ENCODE results near the gene DYDC1.
"Not testable (repeated sequence)": the region's sequence is repeated elsewhere in the genome, so short reads cannot be mapped to it uniquely, and the experiment has no call there.

The DYDC1 gene

DNA sequence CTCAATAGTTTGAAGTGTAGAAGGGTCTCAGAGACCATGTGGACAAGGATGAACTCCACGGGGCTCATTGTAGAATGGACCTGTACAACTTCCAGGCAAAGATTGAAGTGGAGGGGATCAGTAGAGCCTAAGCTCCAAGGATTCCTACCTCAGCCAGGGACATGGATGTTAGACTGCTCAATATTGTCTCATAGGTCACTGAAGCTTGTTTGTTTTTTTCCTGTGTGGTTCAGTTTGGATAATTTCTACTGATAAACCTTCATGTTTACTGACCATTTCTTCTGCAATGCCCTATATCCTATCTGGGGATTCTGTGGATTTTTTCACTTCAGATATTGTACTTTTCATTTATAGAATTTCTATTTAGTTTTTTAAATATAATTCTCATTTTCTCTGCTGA lies 9.0 kb upstream of the DYDC1 start:
- Histone ChIP-seq H3K36me3 (ENCODE audit: low read length) (no peaks in the 10 kb centered on the region), H3K4me2 (ENCODE audit: low read depth, low read length, poor library complexity, severe bottlenecking) (no peak overlapping the region), H3F3A (ENCODE audit: insufficient read depth) (no peaks in the 10 kb centered on the region), H3K9me2 (replicated peaks; ENCODE audit: insufficient read depth, low read length) (no peaks in the 10 kb centered on the region), H2AFZ (ENCODE audit: low read depth, low read length, severe bottlenecking) (no peak overlapping the region), H4K20me1 (ENCODE audit: low read depth, low read length) (no peaks in the 10 kb centered on the region), H3K9ac (ENCODE audit: low read length) (no peak overlapping the region), H3K27me3 (ENCODE audit: low read length) (0 out of 2 replicates have a peak, but pooled peaks cover 3% of the 10 kb centered on the region), H3K4me3 (ENCODE audit: insufficient read depth, low read length, poor library complexity, severe bottlenecking) (no peak overlapping the region), H3K9me3 (ENCODE audit: insufficient read depth, low read length) (peaks cover 14% of the 10 kb centered on the region), H3K79me2 (ENCODE audit: insufficient read depth, low read length) (no peaks in the 10 kb centered on the region), H3K27ac (ENCODE audit: low read depth, low read length) (no peak overlapping the region)
- TF ChIP-seq, protein P1, sequence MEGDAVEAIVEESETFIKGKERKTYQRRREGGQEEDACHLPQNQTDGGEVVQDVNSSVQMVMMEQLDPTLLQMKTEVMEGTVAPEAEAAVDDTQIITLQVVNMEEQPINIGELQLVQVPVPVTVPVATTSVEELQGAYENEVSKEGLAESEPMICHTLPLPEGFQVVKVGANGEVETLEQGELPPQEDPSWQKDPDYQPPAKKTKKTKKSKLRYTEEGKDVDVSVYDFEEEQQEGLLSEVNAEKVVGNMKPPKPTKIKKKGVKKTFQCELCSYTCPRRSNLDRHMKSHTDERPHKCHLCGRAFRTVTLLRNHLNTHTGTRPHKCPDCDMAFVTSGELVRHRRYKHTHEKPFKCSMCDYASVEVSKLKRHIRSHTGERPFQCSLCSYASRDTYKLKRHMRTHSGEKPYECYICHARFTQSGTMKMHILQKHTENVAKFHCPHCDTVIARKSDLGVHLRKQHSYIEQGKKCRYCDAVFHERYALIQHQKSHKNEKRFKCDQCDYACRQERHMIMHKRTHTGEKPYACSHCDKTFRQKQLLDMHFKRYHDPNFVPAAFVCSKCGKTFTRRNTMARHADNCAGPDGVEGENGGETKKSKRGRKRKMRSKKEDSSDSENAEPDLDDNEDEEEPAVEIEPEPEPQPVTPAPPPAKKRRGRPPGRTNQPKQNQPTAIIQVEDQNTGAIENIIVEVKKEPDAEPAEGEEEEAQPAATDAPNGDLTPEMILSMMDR (IDR thresholded peaks at IDR 0.05; ENCODE audit: insufficient read depth, low read length, poor library complexity, severe bottlenecking): no peak
- TF ChIP-seq EZH2phosphoT487 (conservative IDR thresholded peaks at IDR 0.05; ENCODE audit: low read length): no peak

- Histone ChIP-seq H3K4me2 (ENCODE audit: low read depth, low read length, poor library complexity, severe bottlenecking) (no peak overlapping the region), H3K4me3 (ENCODE audit: insufficient read depth, low read length, poor library complexity, severe bottlenecking) (no peak overlapping the region), H3K27me3 (ENCODE audit: low read length) (no peaks in the 10 kb centered on the region), H3K79me2 (ENCODE audit: insufficient read depth, low read length) (no peaks in the 10 kb centered on the region), H3F3A (ENCODE audit: insufficient read depth) (no peaks in the 10 kb centered on the region), H3K9me2 (replicated peaks; ENCODE audit: insufficient read depth, low read length) (no peaks in the 10 kb centered on the region), H3K36me3 (ENCODE audit: low read length) (no peaks in the 10 kb centered on the region), H4K20me1 (ENCODE audit: low read depth, low read length) (no peaks in the 10 kb centered on the region), H3K9me3 (ENCODE audit: insufficient read depth, low read length) (no peaks in the 10 kb centered on the region), H2AFZ (ENCODE audit: low read depth, low read length, severe bottlenecking) (no peak overlapping the region), H3K9ac (ENCODE audit: low read length) (no peak overlapping the region), H3K27ac (ENCODE audit: low read depth, low read length) (no peak overlapping the region)
- TF ChIP-seq, protein P1 (IDR thresholded peaks at IDR 0.05; ENCODE audit: insufficient read depth, low read length, poor library complexity, severe bottlenecking): no peak
- no peak for TF ChIP-seq EZH2phosphoT487 (conservative IDR thresholded peaks at IDR 0.05; ENCODE audit: low read length)
These were observed 3.1 kb upstream of the DYDC1 start for GRCh38 chr10:80359644-80360043.

DNA sequence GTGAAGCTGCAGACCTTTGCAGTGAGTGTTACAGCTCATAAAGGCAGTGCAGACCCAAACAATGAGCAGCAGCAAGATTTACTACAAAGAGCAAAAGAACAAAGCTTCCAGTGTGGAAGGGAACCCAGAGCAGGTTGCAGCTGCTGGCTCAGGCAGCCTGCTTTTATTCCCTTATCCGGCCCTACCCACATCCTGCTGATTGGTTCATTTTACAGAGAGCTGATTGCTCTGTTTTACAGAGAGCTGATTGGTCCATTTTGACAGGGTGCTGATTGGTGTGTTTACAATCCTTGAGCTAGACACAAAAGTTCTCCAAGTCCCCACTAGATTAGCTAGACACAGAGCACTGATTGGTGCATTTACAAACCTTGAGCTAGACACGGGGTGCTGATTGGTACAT lies 2.4 kb upstream of the DYDC1 start:
- not testable (repeated sequence) for H3F3A ChIP-seq (ENCODE audit: insufficient read depth); H3K4me3 ChIP-seq (ENCODE audit: insufficient read depth, low read length, poor library complexity, severe bottlenecking); H3K27me3 ChIP-seq (ENCODE audit: low read length); H3K27ac ChIP-seq (ENCODE audit: low read depth, low read length); H3K9ac ChIP-seq (ENCODE audit: low read length); H3K4me2 ChIP-seq (ENCODE audit: low read depth, low read length, poor library complexity, severe bottlenecking); H3K9me2 ChIP-seq (replicated peaks; ENCODE audit: insufficient read depth, low read length); H3K9me3 ChIP-seq (ENCODE audit: insufficient read depth, low read length); H2AFZ ChIP-seq (ENCODE audit: low read depth, low read length, severe bottlenecking); H4K20me1 ChIP-seq (ENCODE audit: low read depth, low read length); H3K36me3 ChIP-seq (ENCODE audit: low read length); H3K79me2 ChIP-seq (ENCODE audit: insufficient read depth, low read length)

- TF ChIP-seq, protein P1 (IDR thresholded peaks at IDR 0.05; ENCODE audit: insufficient read depth, low read length, poor library complexity, severe bottlenecking): no peak
- no peak for TF ChIP-seq EZH2phosphoT487 (conservative IDR thresholded peaks at IDR 0.05; ENCODE audit: low read length)
- Histone ChIP-seq H3K4me3 (ENCODE audit: insufficient read depth, low read length, poor library complexity, severe bottlenecking) (no peak overlapping the region), H3F3A (ENCODE audit: insufficient read depth) (no peaks in the 10 kb centered on the region), H3K79me2 (ENCODE audit: insufficient read depth, low read length) (no peaks in the 10 kb centered on the region), H3K9me2 (replicated peaks; ENCODE audit: insufficient read depth, low read length) (no peaks in the 10 kb centered on the region), H3K27me3 (ENCODE audit: low read length) (no peaks in the 10 kb centered on the region), H4K20me1 (ENCODE audit: low read depth, low read length) (no peaks in the 10 kb centered on the region), H3K9me3 (ENCODE audit: insufficient read depth, low read length) (no peaks in the 10 kb centered on the region), H3K27ac (ENCODE audit: low read depth, low read length) (no peak overlapping the region), H3K9ac (ENCODE audit: low read length) (no peak overlapping the region), H3K4me2 (ENCODE audit: low read depth, low read length, poor library complexity, severe bottlenecking) (no peak overlapping the region), H3K36me3 (ENCODE audit: low read length) (no peaks in the 10 kb centered on the region), H2AFZ (ENCODE audit: low read depth, low read length, severe bottlenecking) (no peak overlapping the region)
These were observed 1.2 kb upstream of the DYDC1 start for GRCh38 chr10:80357851-80358125.
